T-helper 17 cell (primary cell): ENCODE results near the gene CMTM7. TPM values are rescaled to one million over a fixed set of nuclear protein-coding genes. Genes with fewer than 3 reads are reported as not detected.
A peak's percentile ranks its signal among the peaks of the same experiment; 100 is the strongest.
"Not testable (repeated sequence)": the region's sequence is repeated elsewhere in the genome, so short reads cannot be mapped to it uniquely, and the experiment has no call there.

Experiments used
- ATAC-seq: fragments of 150-1000 bp; cut with Tn5 transposase; 2 replicates; pipeline ENCODE4 v1.10.0; 2021; ENCODE audit warnings: mild to moderate bottlenecking, moderate library complexity
- DNase-seq, 3 donors: peaks; one replicate each; pipeline versions ENCODE4 v3.0.0 to v3.0.0-alpha.2; 2020 to 2021
- H3K9me3 ChIP-seq: one replicate; pipeline ENCODE4 v1.7.0; 2013; ENCODE audit warnings: low read length, mild to moderate bottlenecking; ENCODE audit not compliant: control insufficient read depth, poor library complexity, severe bottlenecking
- H3K27ac Mint-ChIP-seq: one replicate; pipeline ENCODE4 v1.8.0; 2022; ENCODE audit warnings: mild to moderate bottlenecking, moderate library complexity, mixed read lengths
- H3K27me3 Mint-ChIP-seq: one replicate; pipeline ENCODE4 v1.8.0; 2022; ENCODE audit warnings: mixed read lengths
- H3K36me3 Mint-ChIP-seq: one replicate; pipeline ENCODE4 v1.8.0; 2022; ENCODE audit warnings: low read depth, mixed read lengths
- H3K4me1 Mint-ChIP-seq: one replicate; pipeline ENCODE4 v1.8.0; 2022; ENCODE audit warnings: mild to moderate bottlenecking, mixed read lengths
- H3K4me3 Mint-ChIP-seq: one replicate; pipeline ENCODE4 v1.8.0; 2022; ENCODE audit warnings: mild to moderate bottlenecking, moderate library complexity, mixed read lengths
- total RNA-seq, 4 donors: library from RNA in 2 of 4; stranded (reverse) in 2 of 4; gene quantifications; one replicate each; pipeline ENCODE4 v1.2.3 and lab custom pipeline; 2022 to 2026

CMTM7 gene
- total RNA-seq, 2 donors from 2014 or later, result 38.5 to 45.3 TPM

DNA sequence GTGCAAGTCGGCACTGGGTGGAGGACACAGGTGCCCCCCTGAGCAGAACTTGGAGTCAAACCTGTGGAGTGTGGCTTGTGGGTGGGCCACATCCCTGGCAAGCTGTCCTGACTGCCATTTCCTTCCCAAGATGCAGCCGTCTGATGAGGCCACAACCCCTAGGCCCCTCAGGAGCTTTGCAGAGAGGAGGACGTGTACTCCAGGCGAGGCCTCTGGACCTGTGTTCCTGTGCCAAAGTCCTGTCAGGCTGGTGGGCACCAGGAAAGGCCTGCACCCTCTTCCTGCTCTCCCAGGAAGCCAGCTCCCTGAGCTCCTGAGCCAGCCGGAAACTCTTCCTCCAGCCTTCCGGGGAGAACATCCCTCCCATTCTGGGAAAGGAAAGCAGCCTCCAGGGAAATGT is 62.5 kb downstream of the CMTM7 start:
- no peak for DNase-seq
- Mint-ChIP-seq H3K4me3 (no peak overlapping the region), H3K4me1 (peaks cover 36% of the 10 kb centered on the region), H3K27ac (no peak overlapping the region), H3K36me3 (peaks cover 7% of the 10 kb centered on the region), H3K27me3 (no peaks in the 10 kb centered on the region)
- no peaks in the 10 kb centered on the region for H3K9me3 ChIP-seq
- no peak for ATAC-seq

DNA sequence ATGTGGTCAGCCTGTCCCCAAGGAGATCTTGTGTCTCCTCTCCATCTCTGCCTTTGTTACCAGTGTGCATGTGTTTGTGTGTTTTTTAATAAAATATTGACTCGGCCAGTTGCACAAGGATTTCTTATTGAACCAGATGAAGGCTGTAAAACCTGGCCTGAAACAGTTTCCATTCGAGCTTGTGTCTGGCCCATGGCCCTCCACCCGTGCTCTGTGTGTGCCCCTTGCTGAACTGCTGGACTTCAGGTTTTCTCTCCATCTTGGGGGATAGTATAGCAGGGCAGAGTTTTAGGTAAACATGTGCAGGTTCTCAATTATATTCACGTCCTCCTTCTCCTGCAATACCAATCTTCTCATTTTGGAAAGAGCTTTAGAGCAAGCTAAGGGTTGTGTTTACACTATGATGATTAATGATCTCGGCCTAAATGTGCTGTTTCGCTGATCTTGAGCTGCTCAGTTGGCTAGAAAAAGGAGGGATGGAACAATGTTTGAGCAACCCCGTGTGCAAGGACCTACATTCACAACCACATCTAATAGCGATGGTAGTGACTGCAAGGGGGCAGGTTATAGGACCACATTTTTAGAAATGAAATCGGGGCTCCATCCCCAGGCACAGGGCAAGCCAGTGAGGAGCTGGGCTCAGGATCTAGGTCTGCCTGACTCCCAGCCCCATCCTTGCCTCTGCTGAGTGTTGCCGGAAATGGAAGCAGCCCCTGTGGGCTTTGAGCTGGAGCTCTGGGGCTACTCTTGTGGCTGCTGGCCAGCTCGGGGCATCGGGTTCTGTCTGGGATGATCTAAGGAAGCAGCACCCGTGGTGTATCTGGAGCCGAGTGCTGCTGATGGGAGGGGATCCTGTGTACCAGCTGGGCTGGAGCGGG is 63.3 kb downstream of the CMTM7 start:
- H3K9me3 ChIP-seq, result no peaks in the 10 kb centered on the region
- H3K4me1 Mint-ChIP-seq, result peaks cover 42% of the 10 kb centered on the region
- ATAC-seq, result no peak
- H3K27me3 Mint-ChIP-seq, result no peaks in the 10 kb centered on the region
- no peak overlapping the region for H3K27ac Mint-ChIP-seq
- H3K4me3 Mint-ChIP-seq, result peak overlapping the region; percentile 41
- peaks cover 7% of the 10 kb centered on the region for H3K36me3 Mint-ChIP-seq
- no peak for DNase-seq

DNA sequence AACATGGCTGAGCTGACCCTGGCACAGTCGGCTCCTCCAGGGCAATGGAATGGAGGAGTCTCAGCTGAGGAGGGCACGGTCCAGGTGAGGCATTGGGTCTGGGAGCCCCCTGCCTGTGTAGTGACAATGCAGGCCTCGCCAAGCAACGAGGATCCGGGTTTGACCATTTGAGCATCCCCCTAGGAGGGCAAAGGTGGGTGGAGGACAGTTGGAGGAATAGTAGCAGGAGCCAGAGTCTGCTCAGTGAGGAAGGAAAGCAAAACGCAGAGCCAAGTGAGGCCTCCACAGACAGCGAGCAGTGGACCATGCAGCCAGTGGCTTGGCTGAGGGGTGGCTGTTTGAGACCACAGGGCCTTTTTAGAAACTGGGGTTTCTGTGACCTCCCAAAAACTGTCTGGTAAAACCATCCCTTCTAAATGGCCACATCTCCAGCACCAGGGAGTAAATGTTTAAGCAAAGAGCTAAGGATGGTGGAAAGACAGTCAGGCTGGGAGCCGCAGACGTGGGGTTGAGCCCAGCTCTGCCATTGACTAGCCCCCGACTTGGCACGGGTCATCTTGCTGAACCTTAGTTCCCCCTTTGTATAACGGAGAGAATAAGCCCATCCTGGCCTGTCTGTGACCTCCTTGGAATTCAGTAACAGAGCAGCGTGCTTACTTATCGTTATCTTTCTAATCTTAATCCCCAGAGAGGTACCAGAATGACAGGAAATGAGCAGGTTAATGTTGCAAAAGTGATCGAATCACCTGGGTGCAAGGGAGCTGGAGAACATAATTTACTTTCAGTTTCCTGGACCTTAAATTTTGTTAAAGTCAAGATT is 64.2 kb downstream of the CMTM7 start:
- peaks cover 40% of the 10 kb centered on the region for H3K4me1 Mint-ChIP-seq
- peaks cover 3% of the 10 kb centered on the region for H3K36me3 Mint-ChIP-seq
- no peak for DNase-seq
- H3K27me3 Mint-ChIP-seq, result no peaks in the 10 kb centered on the region
- H3K4me3 Mint-ChIP-seq, result peak overlapping the region; percentile 55
- no peak for ATAC-seq
- no peak overlapping the region for H3K27ac Mint-ChIP-seq
- no peaks in the 10 kb centered on the region for H3K9me3 ChIP-seq

DNA sequence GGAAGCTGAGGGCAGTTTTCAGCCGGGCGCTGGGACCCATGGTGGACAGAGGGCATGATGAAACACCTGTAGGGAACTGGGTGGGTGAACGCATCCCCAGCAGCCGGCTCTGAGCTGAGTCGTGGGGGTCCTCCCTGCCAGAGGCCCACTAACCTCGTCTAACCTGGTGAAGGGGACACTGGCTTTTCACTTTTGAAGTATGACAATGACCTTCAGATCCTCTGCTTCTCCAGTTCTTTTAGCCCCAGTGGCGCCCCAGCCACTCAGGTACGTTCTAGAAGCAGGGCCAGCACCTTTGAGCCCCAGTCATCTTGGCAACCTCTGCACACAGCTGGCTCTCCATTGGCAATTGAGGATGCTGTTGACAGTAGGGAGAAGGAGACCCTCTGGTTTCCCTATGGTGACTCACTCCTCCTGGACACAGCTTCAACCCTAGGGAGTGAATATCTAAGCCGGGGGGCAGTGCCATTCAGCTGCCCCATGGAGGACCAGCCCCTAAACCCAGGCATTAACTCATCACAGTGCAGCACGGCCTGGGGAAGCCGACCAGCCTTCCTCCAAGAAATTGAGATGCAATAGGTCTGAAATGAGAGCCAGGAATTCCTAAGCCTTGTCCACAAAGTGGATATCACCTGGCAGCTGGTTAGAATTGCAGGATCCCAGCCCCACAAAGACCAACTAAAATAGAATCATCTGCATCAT is 64.9 kb downstream of the CMTM7 start:
- peaks cover 2% of the 10 kb centered on the region for H3K36me3 Mint-ChIP-seq
- DNase-seq (no peak), ATAC-seq (no peak)
- peak overlapping the region; percentile 55 for H3K4me3 Mint-ChIP-seq
- H3K4me1 Mint-ChIP-seq, result peaks cover 40% of the 10 kb centered on the region
- no peaks in the 10 kb centered on the region for H3K9me3 ChIP-seq
- H3K27me3 Mint-ChIP-seq, result no peaks in the 10 kb centered on the region
- no peak overlapping the region for H3K27ac Mint-ChIP-seq

DNA sequence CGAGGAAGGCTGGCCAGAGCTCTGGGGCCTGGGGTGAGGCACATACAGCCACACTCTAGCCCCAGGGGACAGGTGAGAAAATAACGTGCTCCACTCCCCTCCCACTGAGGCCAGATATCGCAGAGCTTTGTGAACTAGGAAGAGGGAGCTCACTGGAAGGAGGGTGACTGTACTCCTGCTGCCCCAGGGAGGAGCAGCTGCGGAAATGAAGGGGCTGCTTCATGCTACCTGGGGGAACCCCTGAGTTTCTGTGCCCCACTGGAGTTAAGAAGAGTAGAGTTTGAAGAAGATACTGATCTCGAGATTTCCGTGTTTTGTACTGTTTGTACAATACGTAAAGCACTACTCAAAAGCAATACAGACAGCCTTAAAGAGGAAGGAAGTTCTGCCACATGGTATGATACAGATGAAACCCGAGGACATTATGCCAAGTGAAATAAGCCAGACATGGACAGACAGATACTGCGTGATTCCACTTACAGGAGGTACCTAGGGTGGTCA is 66.4 kb downstream of the CMTM7 start:
- Mint-ChIP-seq H3K27me3 (no peaks in the 10 kb centered on the region), H3K36me3 (peaks cover 2% of the 10 kb centered on the region), H3K4me1 (peaks cover 40% of the 10 kb centered on the region), H3K27ac (no peak overlapping the region), H3K4me3 (peak overlapping the region; percentile 81)
- ATAC-seq (peak; percentile 76), DNase-seq (peak; percentile 45 to 70 (median 58))
- H3K9me3 ChIP-seq, result no peaks in the 10 kb centered on the region

DNA sequence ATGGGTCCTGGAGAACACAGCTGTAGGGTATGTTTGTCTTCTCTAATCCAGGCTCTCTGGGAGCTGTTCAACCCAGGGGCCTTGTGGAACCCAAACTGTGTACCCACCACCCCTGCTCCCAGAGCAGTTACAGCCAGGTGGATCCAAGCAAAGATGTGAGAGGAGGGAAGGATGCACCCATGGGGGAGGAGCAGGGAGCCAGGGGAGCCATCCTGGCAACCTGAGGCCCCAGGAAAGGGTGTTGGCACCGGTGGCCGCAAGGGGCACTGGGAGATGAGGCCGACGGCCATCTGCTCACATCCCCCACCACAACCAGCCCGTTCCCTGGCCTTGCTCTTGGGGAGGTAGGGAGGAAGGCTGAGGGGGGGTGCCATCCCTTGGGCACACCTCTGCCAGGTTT is 67.8 kb downstream of the CMTM7 start:
- Mint-ChIP-seq H3K27ac (no peak overlapping the region), H3K27me3 (no peaks in the 10 kb centered on the region), H3K4me1 (peaks cover 39% of the 10 kb centered on the region), H3K4me3 (no peak overlapping the region), H3K36me3 (peaks cover 2% of the 10 kb centered on the region)
- no peaks in the 10 kb centered on the region for H3K9me3 ChIP-seq
- no peak for DNase-seq
- ATAC-seq, result no peak

DNA sequence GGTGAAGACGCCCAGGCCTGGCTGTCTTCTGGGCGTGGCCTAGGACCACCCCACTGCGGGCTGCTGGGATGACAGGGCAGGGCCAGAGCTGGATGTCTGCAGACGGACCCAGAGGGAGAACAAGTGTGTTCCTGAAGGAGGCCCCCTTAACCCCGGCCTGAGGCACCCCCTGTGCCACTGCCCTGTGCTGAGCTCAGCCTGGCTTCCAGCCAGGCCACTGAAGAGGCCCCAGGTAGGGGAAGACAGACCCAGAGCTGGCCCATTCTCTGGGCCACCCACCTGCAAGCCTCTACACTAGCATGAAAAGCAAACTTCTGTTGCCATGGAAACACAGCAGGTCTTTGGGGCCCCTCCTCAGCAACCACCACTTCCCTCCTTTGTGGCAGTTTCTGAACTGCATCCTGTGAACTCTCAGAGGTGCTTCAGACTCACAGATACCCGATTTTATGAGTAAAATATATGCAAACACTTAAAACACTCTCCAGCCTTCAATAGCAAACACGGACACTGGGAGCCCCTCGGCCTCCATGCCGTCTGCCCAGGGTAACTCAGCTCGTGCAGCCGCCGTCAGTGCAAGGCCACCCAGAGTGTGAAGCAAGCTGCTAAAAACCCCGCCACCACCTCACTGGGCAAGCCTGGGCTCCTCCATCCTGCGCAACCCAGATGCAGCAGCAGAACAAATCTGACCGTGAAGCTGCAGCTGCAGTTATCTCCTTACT is 68.5 kb downstream of the CMTM7 start:
- no peaks in the 10 kb centered on the region for H3K27me3 Mint-ChIP-seq
- H3K4me1 Mint-ChIP-seq, result peaks cover 35% of the 10 kb centered on the region
- no peak overlapping the region for H3K4me3 Mint-ChIP-seq
- H3K36me3 Mint-ChIP-seq, result peaks cover 2% of the 10 kb centered on the region
- no peak overlapping the region for H3K27ac Mint-ChIP-seq
- peak; percentile 44 to 73 (median 67) for DNase-seq
- H3K9me3 ChIP-seq, result no peaks in the 10 kb centered on the region
- ATAC-seq, result peak; percentile 80

DNA sequence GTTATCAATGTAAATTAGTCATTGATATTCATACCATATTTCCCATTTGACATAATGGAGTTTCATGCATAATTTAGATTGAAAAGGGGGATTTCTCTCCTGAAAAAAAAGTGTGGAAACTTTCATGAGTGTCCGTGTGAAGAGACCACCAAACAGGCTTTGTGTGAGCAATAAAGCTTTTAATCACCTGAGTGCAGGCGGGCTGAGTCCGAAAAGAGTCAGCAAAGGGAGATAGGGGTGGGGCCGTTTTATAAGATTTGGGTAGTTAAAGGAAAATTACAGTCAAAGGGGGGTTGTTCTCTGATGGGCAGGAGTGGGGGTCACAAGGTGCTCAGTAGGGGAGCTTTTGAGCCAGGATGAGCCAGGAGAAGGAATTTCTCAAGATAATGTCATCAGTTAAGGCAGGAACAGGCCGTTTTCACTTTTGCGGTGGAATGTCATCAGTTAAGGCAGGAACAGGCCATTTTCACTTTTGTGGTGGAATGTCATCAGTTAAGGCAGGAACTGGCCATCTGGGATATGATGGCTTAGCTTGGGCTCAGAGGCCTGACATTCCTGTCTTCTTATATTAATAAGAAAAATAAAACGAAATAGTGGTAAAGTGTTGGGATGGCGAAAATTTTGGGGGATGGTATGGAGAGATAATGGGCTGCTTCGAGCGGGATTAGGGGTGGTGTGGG is 69.3 kb downstream of the CMTM7 start:
- H3K27ac Mint-ChIP-seq, DNase-seq, H3K4me3 Mint-ChIP-seq, H3K9me3 ChIP-seq, H3K36me3 Mint-ChIP-seq, ATAC-seq, H3K27me3 Mint-ChIP-seq: not testable (repeated sequence)
- H3K4me1 Mint-ChIP-seq, result peaks cover 35% of the 10 kb centered on the region

DNA sequence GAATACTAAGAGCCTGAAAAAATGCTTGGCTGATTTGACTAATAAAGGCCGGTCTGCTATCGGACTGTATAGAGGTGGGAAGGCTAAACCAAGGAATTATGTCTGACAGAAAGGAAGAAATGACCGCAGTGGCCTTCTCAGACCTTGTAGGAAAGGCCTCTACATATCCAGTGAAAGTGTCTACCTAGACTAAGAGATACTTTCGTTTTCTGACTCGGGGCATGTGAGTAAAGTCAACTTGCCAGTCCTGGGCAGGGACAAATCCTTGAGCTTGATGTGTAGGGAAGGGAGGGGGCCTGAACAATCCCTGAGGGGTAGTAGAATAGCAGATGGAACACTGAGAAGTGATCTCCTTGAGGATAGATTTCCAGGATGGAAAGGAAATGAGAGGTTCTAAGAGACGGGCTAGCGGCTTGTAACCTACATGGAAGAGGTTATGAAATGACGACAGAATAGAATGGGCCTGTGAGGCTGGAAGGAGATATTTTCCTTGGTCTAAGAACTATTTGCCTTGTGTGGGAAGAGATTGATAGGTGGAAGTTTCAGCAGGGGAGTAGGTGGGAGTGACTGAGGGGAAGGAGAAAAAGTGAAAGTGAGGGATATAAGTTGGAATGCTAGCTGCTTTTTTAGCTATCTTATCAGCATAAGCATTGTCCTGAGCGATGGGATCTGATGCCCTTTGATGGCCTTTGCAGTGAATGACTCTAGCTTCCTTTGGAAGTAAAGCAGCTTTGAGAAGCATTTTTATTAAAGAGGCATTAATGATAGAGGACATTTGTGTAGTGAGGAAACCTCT is 70.7 kb downstream of the CMTM7 start:
- not testable (repeated sequence) for H3K4me3 Mint-ChIP-seq, DNase-seq, H3K27ac Mint-ChIP-seq, ATAC-seq, H3K27me3 Mint-ChIP-seq, H3K9me3 ChIP-seq, H3K36me3 Mint-ChIP-seq
- peaks cover 34% of the 10 kb centered on the region for H3K4me1 Mint-ChIP-seq

DNA sequence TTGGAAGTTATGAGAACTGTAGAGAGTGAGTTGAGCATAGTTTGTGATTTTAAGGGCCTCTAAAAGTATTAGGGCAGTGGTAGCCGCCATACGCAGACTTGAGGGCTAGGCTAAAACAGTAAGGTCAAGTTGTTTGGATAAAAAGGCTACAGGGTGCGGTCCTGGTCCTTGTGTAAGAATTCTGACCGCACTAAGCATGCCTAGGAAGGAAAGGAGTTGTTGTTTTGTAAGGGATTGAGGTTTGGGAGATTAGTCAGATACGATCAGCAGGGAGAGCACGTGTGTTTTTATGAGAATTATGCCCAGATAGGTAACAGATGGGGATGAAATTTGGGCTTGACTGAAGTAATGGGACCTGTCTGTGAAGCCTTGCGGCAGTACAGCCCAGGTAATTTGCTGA is 71.8 kb downstream of the CMTM7 start:
- not testable (repeated sequence) for ATAC-seq, DNase-seq, H3K4me3 Mint-ChIP-seq, H3K36me3 Mint-ChIP-seq, H3K9me3 ChIP-seq, H3K27ac Mint-ChIP-seq, H3K27me3 Mint-ChIP-seq
- peaks cover 29% of the 10 kb centered on the region for H3K4me1 Mint-ChIP-seq

DNA sequence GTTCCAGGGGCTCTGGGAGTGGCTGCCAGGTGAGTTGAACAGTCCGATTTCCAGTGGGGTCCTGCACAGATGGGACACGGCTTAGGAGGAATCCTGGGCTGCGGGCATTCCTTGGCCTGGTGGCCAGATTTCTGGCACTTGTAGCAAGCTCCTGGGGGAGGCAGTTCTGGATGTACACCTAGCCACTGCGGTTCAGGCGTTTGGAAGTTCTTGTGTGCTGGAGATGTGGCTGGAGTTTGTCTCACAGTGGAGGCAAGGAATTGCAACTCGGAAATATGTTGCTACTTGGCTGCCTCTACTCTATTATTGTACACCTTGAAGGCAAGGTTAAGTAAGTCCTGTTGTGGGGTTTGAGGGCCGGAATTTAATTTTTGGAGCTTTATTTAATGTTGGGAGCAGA is 73.1 kb downstream of the CMTM7 start:
- not testable (repeated sequence) for H3K27ac Mint-ChIP-seq, H3K27me3 Mint-ChIP-seq, H3K9me3 ChIP-seq, ATAC-seq, DNase-seq, H3K4me3 Mint-ChIP-seq, H3K36me3 Mint-ChIP-seq
- H3K4me1 Mint-ChIP-seq, result peaks cover 36% of the 10 kb centered on the region
